K562 (cell line): ENCODE results near the gene INSR. TPM values are rescaled to one million over a fixed set of nuclear protein-coding genes. Genes with fewer than 3 reads are reported as not detected.
A peak's percentile ranks its signal among the peaks of the same experiment; 100 is the strongest.
"Not testable (repeated sequence)": the region's sequence is repeated elsewhere in the genome, so short reads cannot be mapped to it uniquely, and the experiment has no call there.

ENCODE experiments used
- ATAC-seq: fragments of 200-7000 bp; cut with Tn5 transposase; 3 replicates; pipeline ENCODE4 v1.9.1; 2020; ENCODE audit warnings: moderate library complexity
- BruUV-seq: library from RNA; stranded (reverse); fragments of 400-500 nt; replicated peaks from 2 replicates; lab custom pipeline; 2021; lab: Mats Ljungman, UMichigan
- CTCF ChIA-PET: fragments of 300-600 bp; formaldehyde crosslinking; extraction: SDS; loops from one replicate; lab custom pipeline; 2021; ENCODE audit warnings: low intra/inter-chr PET ratio; lab: Yijun Ruan, JAX
- POLR2A ChIA-PET: fragments of 300-600, 350-650 bp; sonication (Branson Sonifier 250); formaldehyde crosslinking; extraction: SDS; loops from one replicate; lab custom pipeline; 2021; ENCODE audit warnings: antibody characterized with exemption, inconsistent platforms; lab: Yijun Ruan, JAX
- DNase-seq, 4 experiments: peaks; one replicate each; pipeline versions ENCODE4 v3.0.0 to v3.0.0-alpha.2; 2011 to 2018; ENCODE audit warnings: low spot score in 3 of 4, mixed read lengths in 3 of 4; ENCODE audit errors: extremely low read depth in 1 of 4
- FAIRE-seq: peaks from 2 replicates; lab custom pipeline; 2011; peaks lifted over from hg19 to GRCh38; lab: Jason Lieb, UNC
- H2AFZ ChIP-seq: 2 replicates; pipeline ENCODE4 v1.6.0; 2011; ENCODE audit warnings: low read depth, low read length, control low read depth, inconsistent platforms
- H3K27ac ChIP-seq: fragments of 200-600 bp; 3 replicates; pipeline ENCODE4 v1.8.0; 2011; ENCODE audit warnings: low read depth, mild to moderate bottlenecking, control low read depth, inconsistent platforms, low read length, moderate library complexity, mixed read lengths; ENCODE audit errors: extremely low read depth
- H3K27me3 ChIP-seq, 2 experiments: fragments of 300-600 bp in 1 of 2; 2 replicates in 1 of 2; 3 replicates in 1 of 2; pipeline versions ENCODE4 v1.6.0 to v1.8.0; 2011; ENCODE audit warnings: inconsistent platforms in 2 of 2, low read length in 2 of 2, mild to moderate bottlenecking in 1 of 2, mixed read lengths in 1 of 2, moderate library complexity in 1 of 2; ENCODE audit not compliant: control insufficient read depth in 2 of 2, insufficient read depth in 2 of 2
- H3K36me3 ChIP-seq: fragments of 300-600 bp; 3 replicates; pipeline ENCODE4 v1.8.0; 2011; ENCODE audit warnings: mild to moderate bottlenecking, low read length, inconsistent platforms; ENCODE audit not compliant: control insufficient read depth, insufficient read depth
- H3K4me1 ChIP-seq, 2 experiments: fragments of 200-600 bp in 1 of 2; replicated peaks in 1 of 2; 2 replicates in 1 of 2; 3 replicates in 1 of 2; pipeline versions ENCODE4 v1.5.1 to v1.8.0; 2011; ENCODE audit warnings: inconsistent platforms in 2 of 2, low read length in 2 of 2, mild to moderate bottlenecking in 1 of 2, mixed read lengths in 1 of 2, moderate library complexity in 1 of 2; ENCODE audit not compliant: control insufficient read depth in 2 of 2, insufficient read depth in 2 of 2
- H3K4me2 ChIP-seq: 2 replicates; pipeline ENCODE4 v1.6.1; 2011; ENCODE audit warnings: low read length, control low read depth, inconsistent platforms, mixed read lengths; ENCODE audit not compliant: insufficient read depth
- H3K4me3 ChIP-seq: fragments of 200-600 bp; sonication (generic), shearing (Covaris generic); 2 replicates; pipeline ENCODE4 v1.5.1; 2016; ENCODE audit warnings: control low read depth, inconsistent platforms
- H3K79me2 ChIP-seq: fragments of 200-600 bp; 3 replicates; pipeline ENCODE4 v1.8.0; 2011; ENCODE audit warnings: low read length, inconsistent platforms; ENCODE audit not compliant: control insufficient read depth, insufficient read depth
- H3K9ac ChIP-seq, 2 experiments: 2 replicates each; pipeline versions ENCODE4 v1.6.0 to v1.6.1; 2011; ENCODE audit warnings: low read depth in 2 of 2, low read length in 2 of 2, control low read depth in 1 of 2, inconsistent platforms in 1 of 2, mild to moderate bottlenecking in 1 of 2, mixed read lengths in 1 of 2; ENCODE audit not compliant: insufficient read depth in 1 of 2
- H3K9me1 ChIP-seq: one replicate; pipeline ENCODE4 v1.6.0; 2011; ENCODE audit warnings: inconsistent platforms, mild to moderate bottlenecking, low read length, moderate library complexity; ENCODE audit not compliant: control insufficient read depth, insufficient read depth
- H3K9me3 ChIP-seq: replicated peaks from 2 replicates; pipeline ENCODE4 v1.5.1; 2011; ENCODE audit warnings: low read depth, low read length, inconsistent platforms; ENCODE audit not compliant: control insufficient read depth, insufficient read depth
- H4K20me1 ChIP-seq: replicated peaks from 2 replicates; pipeline ENCODE4 v1.6.1; 2011; ENCODE audit warnings: low read length, inconsistent platforms, mixed read lengths; ENCODE audit not compliant: control insufficient read depth, insufficient read depth
- CTCFL ChIP-seq: IDR thresholded peaks from 2 replicates; pipeline ENCODE4 v1.6.1; 2011; ENCODE audit warnings: borderline replicate concordance, low read depth, mild to moderate bottlenecking, moderate library complexity, low read length; ENCODE audit not compliant: insufficient read depth, poor library complexity, severe bottlenecking
- HNRNPL ChIP-seq: fragments of 200-400 bp; formaldehyde crosslinking; IDR thresholded peaks from 2 replicates; pipeline ENCODE4 v1.6.1; 2017; ENCODE audit warnings: low read depth, mild to moderate bottlenecking, low read length
- RREB1 ChIP-seq: fragments of 250-450 bp; sonication (Bioruptor Pico); IDR thresholded peaks from 2 replicates; pipeline ENCODE4 v1.4.0; 2020
- ZBED1 ChIP-seq: IDR thresholded peaks from 2 replicates; pipeline ENCODE4 v1.6.1; 2014
- ZNF324 ChIP-seq: fragments of 250-450 bp; sonication (Bioruptor Pico); IDR thresholded peaks from 2 replicates; pipeline ENCODE4 v1.4.0; 2020; ENCODE audit warnings: mild to moderate bottlenecking
- WGBS: fragments of 100-300 bp; shearing (Covaris generic); methylation state at CpG from one replicate; pipeline ENCODE4 v1.1.6; 2016; ENCODE audit warnings: low coverage, mixed read lengths; ENCODE audit not compliant: insufficient coverage; ENCODE audit errors: missing lambda C conversion rate; 5-methylcytosine and 5-hydroxymethylcytosine counted together
- in situ Hi-C: fragments of 300-500 bp; cut with MboI; formaldehyde crosslinking; loops from 4 replicates; pipeline ENCODE4 v1.15.0; 2018; ENCODE audit warnings: inconsistent platforms, mixed read lengths
- intact Hi-C: fragments of 100-400 bp; cut with micrococcal nuclease; formaldehyde crosslinking; loops from 2 replicates; pipeline ENCODE4 v1.14.2; 2022
- polyA plus RNA-seq, 8 experiments: library from polyadenylated mRNA; depleted of rRNA in 4 of 8; stranded (reverse) in 5 of 8; unstranded in 3 of 8; fragments of >200 nt; fragmentation: Nextera tagmentation in 2 of 8; fragmentation: Illumina TruSeq in 1 of 8; extraction: Ambion mirVana in 2 of 8; extraction: Trizol in 1 of 8; gene quantifications; 2 replicates each; pipeline versions ENCODE4 v1.2.1 to v1.2.3, GENCODE V29; 2011 to 2014; ENCODE audit warnings: inconsistent platforms in 1 of 8, missing spikeins in 1 of 8
- total RNA-seq, 7 experiments: library from RNA; depleted of rRNA in 6 of 7; stranded (reverse); fragments of >200 nt in 6 of 7; fragmentation: Illumina TruSeq in 2 of 7; extraction: Trizol in 2 of 7; gene quantifications; 2 replicates each; pipeline versions ENCODE4 v1.2.1 to v1.2.3, GENCODE V29; 2011 to 2021; ENCODE audit warnings: low replicate concordance in 1 of 7

The INSR gene
- total and polyA plus RNA-seq, 9 of the 15 experiments (the other 6 are each of a cell fraction or from before 2014, with no cell fraction given): 0.04 to 0.88 (median 0.41) TPM

GRCh38 chr19:7146086-7146485 is 148.1 kb downstream of the INSR start:
- 3% methylated on average over 5 of the region's 5 CpGs for WGBS

GRCh38 chr19:7145494-7145893 is 148.7 kb downstream of the INSR start:
- no peaks in the 10 kb centered on the region for H3K36me3 ChIP-seq
- no peak overlapping the region for H3K4me3 ChIP-seq
- no peaks in the 10 kb centered on the region for H4K20me1 ChIP-seq
- ATAC-seq: no peak
- no peak for DNase-seq
- no peak overlapping the region for H3K4me2 ChIP-seq
- BruUV-seq: no TSS peak
- no peaks in the 10 kb centered on the region for H3K79me2 ChIP-seq
- H3K9me1 ChIP-seq: no peaks in the 10 kb centered on the region
- H3K4me1 ChIP-seq: 0 out of 5 replicates have a peak, but pooled peaks cover 0 to 3% of the 10 kb centered on the region in 2 experiments
- H3K9ac ChIP-seq: no peak overlapping the region
- FAIRE-seq: no peak
- intact Hi-C loops (no loop called here), in situ Hi-C loops (no loop called here)
- H3K27ac ChIP-seq: no peak overlapping the region
- no peak overlapping the region for H2AFZ ChIP-seq
- peaks cover 0 to 14% of the 10 kb centered on the region in 2 experiments; a peak in 2 of 5 replicates for H3K27me3 ChIP-seq
- no peaks in the 10 kb centered on the region for H3K9me3 ChIP-seq
- ChIA-PET CTCF (no interaction called here), POLR2A (no interaction called here)
- WGBS: 5% methylated on average over 2 of the region's 2 CpGs
- no peak for TF ChIP-seq HNRNPL
- TF ChIP-seq CTCFL: no peak
- TF ChIP-seq ZBED1: no peak
- no peak for TF ChIP-seq RREB1

More at GRCh38 chr19:7146086-7146485, 148.1 kb downstream of the INSR start:
- H2AFZ ChIP-seq, H3K4me3 ChIP-seq, H3K9me3 ChIP-seq, CTCF ChIA-PET, H4K20me1 ChIP-seq, H3K36me3 ChIP-seq, H3K9me1 ChIP-seq, H3K79me2 ChIP-seq, BruUV-seq, H3K4me1 ChIP-seq, POLR2A ChIA-PET, DNase-seq, ATAC-seq, H3K27ac ChIP-seq, H3K4me2 ChIP-seq, in situ Hi-C loops, H3K9ac ChIP-seq, intact Hi-C loops, FAIRE-seq: not testable (repeated sequence)
- peaks cover 0 to 15% of the 10 kb centered on the region in 2 experiments; a peak in 2 of 5 replicates for H3K27me3 ChIP-seq
- TF ChIP-seq ZNF324 (CRISPR knock-in tag): peak; percentile 75; the same call in 1 of the 2 replicates
